ENCODE data around the gene TLL1.

Gene TLL1

DNA sequence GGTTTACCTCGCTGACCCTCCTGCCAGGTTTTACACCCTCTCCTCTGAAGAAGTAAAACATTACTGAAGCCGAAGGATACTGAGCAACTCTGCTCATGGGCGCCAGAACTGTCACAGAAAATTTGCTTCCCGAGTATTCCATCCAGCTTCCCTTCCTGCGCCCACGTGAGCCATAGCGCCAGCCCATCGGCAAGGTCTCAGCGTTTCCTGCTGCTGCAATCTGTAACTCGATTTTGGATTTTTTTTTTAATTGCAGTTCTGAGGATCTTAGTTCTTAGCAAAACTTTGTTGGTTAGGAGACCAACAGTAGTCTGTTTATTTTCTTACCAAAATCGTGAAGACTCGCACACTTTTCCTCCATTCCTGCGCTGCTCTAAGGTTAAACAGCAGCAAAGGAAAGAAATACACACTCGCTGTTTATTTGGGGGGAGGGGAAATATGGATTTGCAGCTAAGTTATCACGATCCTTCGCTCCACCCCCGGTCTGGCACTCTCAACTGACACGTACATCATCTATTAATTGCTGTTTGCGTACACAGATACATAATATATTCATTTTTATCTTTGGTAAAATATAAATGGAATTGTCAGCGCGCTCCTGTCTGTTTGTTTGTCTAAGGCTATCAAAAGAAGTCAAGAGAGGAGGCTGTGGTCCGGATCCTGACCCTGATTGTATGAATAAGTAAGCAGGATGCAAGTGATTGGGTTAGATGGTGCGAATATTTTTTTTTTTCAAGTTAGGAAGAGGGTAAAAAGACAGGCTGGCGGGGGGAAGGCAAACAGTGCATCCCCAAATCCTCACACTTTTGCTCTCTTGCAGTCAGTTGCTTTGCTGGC lies at the start of gene TLL1:
Gene TLL1, plus strand, starts transcription at position 777 of the 837 bp plus-strand sequence. CDS start 668 bp downstream, outside the sequence.
- Mint-ChIP-seq H3K4me1 (peaks cover 5 to 21% of the 10 kb centered on the region in 2 donors), H3K9me3 (no peaks in the 10 kb centered on the region), H3K4me3 (peak within 1 kb of the TSS; percentile 44 to 66), H3K36me3 (no peaks in the 10 kb centered on the region), H3K27me3 (peaks cover 37 to 62% of the 10 kb centered on the region in 2 donors), H3K27ac (no peak within 1 kb of the TSS)
- ATAC-seq (replicated peaks) (no peak), DNase-seq (no peak)

GRCh38 chr4:165826166-165826565 lies 46.9 kb upstream of the TLL1 start:
- no peak for ATAC-seq (replicated peaks)
- no peak for DNase-seq
- Mint-ChIP-seq H3K27me3 (no peaks in the 10 kb centered on the region), H3K4me1 (no peaks in the 10 kb centered on the region), H3K9me3 (peaks cover 0 to 8% of the 10 kb centered on the region in 2 donors), H3K4me3 (no peak overlapping the region), H3K36me3 (no peaks in the 10 kb centered on the region), H3K27ac (no peak overlapping the region)

DNA sequence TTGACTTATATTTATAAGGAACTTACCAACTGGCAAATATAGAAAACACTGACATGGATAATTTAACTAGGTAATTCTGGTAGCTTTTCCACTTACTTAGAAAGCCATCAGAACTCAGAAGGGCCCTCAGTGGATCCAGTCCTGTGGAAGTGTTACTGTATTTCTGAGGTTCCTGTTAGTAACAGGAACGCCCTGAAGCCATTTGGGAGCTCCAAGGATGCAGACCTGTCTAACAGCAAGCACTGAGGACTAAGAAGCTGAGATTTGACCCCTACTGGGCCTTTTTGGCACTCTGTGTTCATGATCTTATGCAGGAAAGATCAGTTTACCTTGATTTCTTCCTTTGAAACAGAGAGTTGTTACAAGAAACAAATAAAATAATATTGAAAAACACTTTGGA lies 46.0 kb upstream of the TLL1 start:
- H3K9me3 Mint-ChIP-seq: peaks cover 0 to 6% of the 10 kb centered on the region in 2 donors
- no peak overlapping the region for H3K4me3 Mint-ChIP-seq
- no peaks in the 10 kb centered on the region for H3K36me3 Mint-ChIP-seq

DNA sequence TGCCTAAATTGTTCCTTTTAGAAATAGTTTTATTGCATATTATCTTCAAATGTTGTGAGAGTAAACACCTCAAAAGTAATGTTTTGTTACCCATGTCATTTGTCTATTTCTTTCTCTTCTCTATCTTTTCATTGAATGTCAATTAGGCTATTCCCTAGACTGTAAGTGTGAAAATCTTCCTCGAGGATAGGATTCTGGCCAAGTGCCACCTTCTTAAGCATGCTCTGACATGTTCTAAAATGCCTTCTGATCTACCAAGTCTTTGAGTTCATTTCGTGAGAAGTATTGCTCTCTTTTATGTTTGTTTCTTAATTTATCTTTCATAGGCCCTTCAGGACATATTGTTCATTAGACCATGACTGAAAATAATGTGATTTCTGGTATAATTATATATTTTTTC lies 44.1 kb upstream of the TLL1 start:
- Mint-ChIP-seq H3K4me1 (no peaks in the 10 kb centered on the region), H3K27me3 (no peaks in the 10 kb centered on the region), H3K27ac (no peak overlapping the region), H3K36me3 (no peaks in the 10 kb centered on the region), H3K4me3 (no peak overlapping the region), H3K9me3 (peaks cover 0 to 3% of the 10 kb centered on the region in 2 donors)
- ATAC-seq (replicated peaks): no peak
- DNase-seq: no peak

More for the DNA sequence above, 46.0 kb upstream of the TLL1 start:
- no peak overlapping the region for H3K27ac Mint-ChIP-seq
- H3K4me1 Mint-ChIP-seq: no peaks in the 10 kb centered on the region
- H3K27me3 Mint-ChIP-seq: no peaks in the 10 kb centered on the region
- DNase-seq (no peak), ATAC-seq (replicated peaks) (no peak)

DNA sequence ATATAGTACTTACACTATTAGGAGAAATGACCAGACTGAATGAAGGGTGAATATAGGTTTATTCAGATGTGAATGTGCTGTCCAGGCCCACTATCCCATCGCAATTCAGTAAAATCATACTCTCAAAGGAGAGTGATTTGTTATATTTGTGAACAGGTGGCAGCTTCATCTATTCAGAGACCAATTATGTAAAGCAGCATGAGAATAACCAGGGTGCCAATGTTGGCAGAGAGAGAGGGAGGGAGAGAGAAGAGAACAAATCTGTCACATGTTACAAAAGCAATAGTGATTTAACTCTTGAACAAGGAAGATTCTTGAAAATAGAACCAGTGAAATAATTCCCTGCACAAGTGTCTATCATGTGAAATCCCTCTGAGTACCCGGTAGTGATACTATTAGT lies 38.9 kb upstream of the TLL1 start:
- no peak overlapping the region for H3K4me3 Mint-ChIP-seq
- H3K9me3 Mint-ChIP-seq: no peaks in the 10 kb centered on the region
- H3K4me1 Mint-ChIP-seq: no peaks in the 10 kb centered on the region
- no peaks in the 10 kb centered on the region for H3K27me3 Mint-ChIP-seq
- H3K27ac Mint-ChIP-seq: no peak overlapping the region
- H3K36me3 Mint-ChIP-seq: no peaks in the 10 kb centered on the region
- DNase-seq (no peak), ATAC-seq (replicated peaks) (no peak)

- DNase-seq (no peak), ATAC-seq (replicated peaks) (no peak)
- H3K4me3 Mint-ChIP-seq: no peak overlapping the region
- H3K27ac Mint-ChIP-seq: no peak overlapping the region
- H3K9me3 Mint-ChIP-seq: peaks cover 0 to 3% of the 10 kb centered on the region in 2 donors
- H3K4me1 Mint-ChIP-seq: no peaks in the 10 kb centered on the region
- H3K27me3 Mint-ChIP-seq: peaks cover 0 to 6% of the 10 kb centered on the region in 2 donors
- H3K36me3 Mint-ChIP-seq: no peaks in the 10 kb centered on the region
Measured at GRCh38 chr4:165838575-165838974, 34.5 kb upstream of the TLL1 start.

GRCh38 chr4:165839615-165840333 lies 33.3 kb upstream of the TLL1 start:
- H3K27me3 Mint-ChIP-seq: peaks cover 0 to 6% of the 10 kb centered on the region in 2 donors
- no peak overlapping the region for H3K27ac Mint-ChIP-seq
- no peaks in the 10 kb centered on the region for H3K36me3 Mint-ChIP-seq
- DNase-seq (no peak), ATAC-seq (replicated peaks) (no peak)
- no peaks in the 10 kb centered on the region for H3K4me1 Mint-ChIP-seq
- no peak overlapping the region for H3K4me3 Mint-ChIP-seq
- H3K9me3 Mint-ChIP-seq: peaks cover 0 to 3% of the 10 kb centered on the region in 2 donors

GRCh38 chr4:165842684-165843083 lies 30.4 kb upstream of the TLL1 start:
- no peak for ATAC-seq (replicated peaks)

DNA sequence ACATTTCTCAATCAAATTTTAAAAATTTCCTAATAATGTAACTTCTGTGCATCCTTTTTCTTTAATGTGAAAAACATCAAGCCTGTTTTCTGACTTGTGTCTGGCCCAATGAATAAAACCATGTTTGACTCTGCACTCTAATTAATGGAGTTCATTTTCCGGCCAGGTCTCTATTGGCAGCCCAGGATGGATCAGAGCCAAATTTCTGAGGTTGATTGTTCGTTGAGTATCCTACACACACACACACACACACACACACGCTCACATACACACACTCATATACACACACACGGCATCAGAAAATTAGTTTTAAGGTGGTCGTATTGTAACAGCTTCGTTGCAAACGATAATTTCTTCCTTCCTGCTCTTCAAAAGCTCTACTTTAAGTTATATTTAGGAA lies 28.9 kb upstream of the TLL1 start:
- no peaks in the 10 kb centered on the region for H3K4me1 Mint-ChIP-seq
- H3K4me3 Mint-ChIP-seq: no peak overlapping the region
- H3K36me3 Mint-ChIP-seq: no peaks in the 10 kb centered on the region
- peaks cover 0 to 3% of the 10 kb centered on the region in 2 donors for H3K9me3 Mint-ChIP-seq
- ATAC-seq (replicated peaks): no peak
- no peak overlapping the region for H3K27ac Mint-ChIP-seq
- peaks cover 0 to 6% of the 10 kb centered on the region in 2 donors for H3K27me3 Mint-ChIP-seq
- DNase-seq: no peak

More at GRCh38 chr4:165842684-165843083, 30.4 kb upstream of the TLL1 start:
- no peak overlapping the region for H3K27ac Mint-ChIP-seq
- peaks cover 0 to 6% of the 10 kb centered on the region in 2 donors for H3K27me3 Mint-ChIP-seq
- DNase-seq: no peak
- H3K4me3 Mint-ChIP-seq: no peak overlapping the region
- no peaks in the 10 kb centered on the region for H3K36me3 Mint-ChIP-seq
- peaks cover 0 to 3% of the 10 kb centered on the region in 2 donors for H3K9me3 Mint-ChIP-seq
- H3K4me1 Mint-ChIP-seq: no peaks in the 10 kb centered on the region

GRCh38 chr4:165851256-165851655 lies 21.8 kb upstream of the TLL1 start:
- Mint-ChIP-seq H3K36me3 (no peaks in the 10 kb centered on the region), H3K27ac (no peak overlapping the region), H3K4me3 (no peak overlapping the region), H3K4me1 (no peaks in the 10 kb centered on the region), H3K27me3 (no peaks in the 10 kb centered on the region), H3K9me3 (no peaks in the 10 kb centered on the region)
- ATAC-seq (replicated peaks) (no peak), DNase-seq (no peak)

GRCh38 chr4:165855191-165855590 lies 17.8 kb upstream of the TLL1 start:
- Mint-ChIP-seq H3K4me3 (no peak overlapping the region), H3K27ac (no peak overlapping the region), H3K9me3 (no peaks in the 10 kb centered on the region), H3K36me3 (no peaks in the 10 kb centered on the region), H3K27me3 (no peaks in the 10 kb centered on the region), H3K4me1 (no peaks in the 10 kb centered on the region)
- no peak for DNase-seq
- ATAC-seq (replicated peaks): no peak

GRCh38 chr4:165861363-165861762 lies 11.7 kb upstream of the TLL1 start:
- Mint-ChIP-seq H3K36me3 (no peaks in the 10 kb centered on the region), H3K27ac (no peak overlapping the region), H3K4me1 (no peaks in the 10 kb centered on the region), H3K9me3 (no peaks in the 10 kb centered on the region), H3K27me3 (no peaks in the 10 kb centered on the region), H3K4me3 (no peak overlapping the region)
- DNase-seq (no peak), ATAC-seq (replicated peaks) (no peak)

- Mint-ChIP-seq H3K36me3 (no peaks in the 10 kb centered on the region), H3K27me3 (no peaks in the 10 kb centered on the region), H3K4me3 (no peak overlapping the region), H3K4me1 (no peaks in the 10 kb centered on the region), H3K27ac (no peak overlapping the region), H3K9me3 (no peaks in the 10 kb centered on the region)
- DNase-seq (no peak), ATAC-seq (replicated peaks) (no peak)
Measured at GRCh38 chr4:165864271-165864670, 8.8 kb upstream of the TLL1 start.

GRCh38 chr4:165866019-165866650 lies 6.9 kb upstream of the TLL1 start:
- Mint-ChIP-seq H3K4me3 (no peak overlapping the region), H3K27ac (no peak overlapping the region), H3K36me3 (no peaks in the 10 kb centered on the region), H3K9me3 (no peaks in the 10 kb centered on the region), H3K4me1 (no peaks in the 10 kb centered on the region), H3K27me3 (peaks cover 0 to 9% of the 10 kb centered on the region in 2 donors)
- DNase-seq (no peak), ATAC-seq (replicated peaks) (no peak)

Measured in stimulated activated naive B cell treated with anti-CD40 and anti-IgM and Interleukin-4, amounts not matched to agents 10 μg/mL and 1 μg/mL and 100 μg/mL, for 72 hours (primary cell).